Large intestine (tissue), 3 donors: Measurements from ENCODE around the gene TTI1. TPM values are rescaled to one million over a fixed set of nuclear protein-coding genes. Genes with fewer than 3 reads are reported as not detected.

ENCODE experiments used
- DNase-seq, 2 donors: peaks; one replicate each; pipeline versions ENCODE4 v3.0.0 to v3.0.0-alpha.2; 2013
- H3K27ac ChIP-seq: one replicate; pipeline ENCODE4 v1.5.1; 2013; ENCODE audit warnings: low read length
- H3K27me3 ChIP-seq: 2 replicates; pipeline ENCODE4 v1.6.1; 2013; ENCODE audit warnings: low read length; ENCODE audit not compliant: control insufficient read depth, insufficient read depth
- H3K36me3 ChIP-seq: 2 replicates; pipeline ENCODE4 v1.6.1; 2013; ENCODE audit warnings: low read length; ENCODE audit not compliant: control insufficient read depth, insufficient read depth
- H3K4me1 ChIP-seq: one replicate; pipeline ENCODE4 v1.6.1; 2013; ENCODE audit warnings: low read length; ENCODE audit not compliant: control insufficient read depth, insufficient read depth
- H3K4me3 ChIP-seq: one replicate; pipeline ENCODE4 v1.5.1; 2013; ENCODE audit warnings: low read length
- H3K9me3 ChIP-seq: one replicate; pipeline ENCODE4 v1.6.1; 2013; ENCODE audit warnings: mild to moderate bottlenecking, low read depth, low read length, moderate library complexity; ENCODE audit not compliant: control insufficient read depth
- WGBS: methylation state at CpG from one replicate; pipeline ENCODE4 v1.1.5; 2013; ENCODE audit warnings: low lambda C conversion rate; ENCODE audit not compliant: insufficient coverage; 5-methylcytosine and 5-hydroxymethylcytosine counted together
- polyA plus RNA-seq: library from polyadenylated mRNA; unstranded; fragments of 120-200 nt; gene quantifications from one replicate; pipeline ENCODE4 v1.2.1, GENCODE V29; 2013

The TTI1 gene
- polyA plus RNA-seq, 1 donor = 20.3 TPM

- Histone ChIP-seq H3K4me3 (no peak overlapping the region), H3K27ac (no peak overlapping the region), H3K4me1 (no peaks in the 10 kb centered on the region), H3K9me3 (no peaks in the 10 kb centered on the region), H3K36me3 (peaks cover 16% of the 10 kb centered on the region), H3K27me3 (no peaks in the 10 kb centered on the region)
- no peak for DNase-seq
- 100% methylated on average over 2 of the region's 16 CpGs for WGBS
Observed at GRCh38 chr20:37979021-37979985, 54.0 kb downstream of the TTI1 start.

- Histone ChIP-seq H3K36me3 (peaks cover 9% of the 10 kb centered on the region), H3K9me3 (no peaks in the 10 kb centered on the region), H3K27ac (no peak overlapping the region), H3K4me1 (no peaks in the 10 kb centered on the region), H3K4me3 (no peak overlapping the region), H3K27me3 (no peaks in the 10 kb centered on the region)
- no CpG with 5 or more reads among the region's 6 CpGs for WGBS
- no peak for DNase-seq
Observed at GRCh38 chr20:37977786-37978185, 55.5 kb downstream of the TTI1 start.

GRCh38 chr20:37977338-37977737 is 55.9 kb downstream of the TTI1 start:
- 91% methylated on average over 1 of the region's 12 CpGs for WGBS
- Histone ChIP-seq H3K9me3 (no peaks in the 10 kb centered on the region), H3K27me3 (no peaks in the 10 kb centered on the region), H3K36me3 (peaks cover 9% of the 10 kb centered on the region), H3K4me3 (no peak overlapping the region), H3K4me1 (no peaks in the 10 kb centered on the region), H3K27ac (no peak overlapping the region)
- DNase-seq = no peak

- Histone ChIP-seq H3K4me3 (no peak overlapping the region), H3K27me3 (no peaks in the 10 kb centered on the region), H3K27ac (no peak overlapping the region), H3K36me3 (peaks cover 9% of the 10 kb centered on the region), H3K9me3 (no peaks in the 10 kb centered on the region), H3K4me1 (no peaks in the 10 kb centered on the region)
- no peak for DNase-seq
- WGBS = 60% methylated on average over 1 of the region's 10 CpGs
Observed at GRCh38 chr20:37976887-37977286, 56.4 kb downstream of the TTI1 start.

- Histone ChIP-seq H3K27ac (no peak overlapping the region), H3K27me3 (no peaks in the 10 kb centered on the region), H3K4me1 (no peaks in the 10 kb centered on the region), H3K36me3 (no peaks in the 10 kb centered on the region), H3K9me3 (no peaks in the 10 kb centered on the region), H3K4me3 (no peak overlapping the region)
- DNase-seq = no peak
- no CpG with 5 or more reads among the region's 12 CpGs for WGBS
Observed at GRCh38 chr20:37973059-37973910, 60.0 kb downstream of the TTI1 start.

GRCh38 chr20:37972256-37973058 is 60.8 kb downstream of the TTI1 start:
- H3K27ac ChIP-seq = no peak overlapping the region
- H3K36me3 ChIP-seq = no peaks in the 10 kb centered on the region
- no peaks in the 10 kb centered on the region for H3K4me1 ChIP-seq
- no peaks in the 10 kb centered on the region for H3K27me3 ChIP-seq
- no peaks in the 10 kb centered on the region for H3K9me3 ChIP-seq
- H3K4me3 ChIP-seq = no peak overlapping the region
- DNase-seq = no peak
- no CpG with 5 or more reads among the region's 7 CpGs for WGBS

GRCh38 chr20:37971561-37972127 is 61.6 kb downstream of the TTI1 start:
- H3K4me1 ChIP-seq = no peaks in the 10 kb centered on the region
- H3K4me3 ChIP-seq = no peak overlapping the region
- no peak overlapping the region for H3K27ac ChIP-seq
- H3K27me3 ChIP-seq = no peaks in the 10 kb centered on the region
- no peaks in the 10 kb centered on the region for H3K9me3 ChIP-seq
- 83% methylated on average over 1 of the region's 5 CpGs for WGBS
- DNase-seq = no peak
- H3K36me3 ChIP-seq = no peaks in the 10 kb centered on the region

- no peak for DNase-seq
- Histone ChIP-seq H3K4me3 (no peak overlapping the region), H3K4me1 (no peaks in the 10 kb centered on the region), H3K27me3 (no peaks in the 10 kb centered on the region), H3K27ac (no peak overlapping the region), H3K9me3 (no peaks in the 10 kb centered on the region), H3K36me3 (no peaks in the 10 kb centered on the region)
Observed at GRCh38 chr20:37970856-37971245, 62.4 kb downstream of the TTI1 start.

- no peak for DNase-seq
- no peaks in the 10 kb centered on the region for H3K9me3 ChIP-seq
- no CpG with 5 or more reads among the region's 7 CpGs for WGBS
Observed at GRCh38 chr20:37969949-37970855, 63.1 kb downstream of the TTI1 start.

More at GRCh38 chr20:37969949-37970855, 63.1 kb downstream of the TTI1 start:
- Histone ChIP-seq H3K4me3 (no peak overlapping the region), H3K27ac (no peak overlapping the region), H3K27me3 (no peaks in the 10 kb centered on the region), H3K4me1 (no peaks in the 10 kb centered on the region), H3K36me3 (no peaks in the 10 kb centered on the region)
